Fibroblast of lung (primary cell): ENCODE results near the gene TRAP1. TPM values are rescaled to one million over a fixed set of nuclear protein-coding genes. Genes with fewer than 3 reads are reported as not detected.

Source experiments
- DNase-seq, 2 donors: peaks; one replicate each; pipeline versions ENCODE4 v3.0.0 to v3.0.0-alpha.2; 2010; ENCODE audit warnings: low read depth in 2 of 2
- H2AFZ ChIP-seq: 2 replicates; pipeline ENCODE4 v1.5.1; 2012; ENCODE audit warnings: low read length, control low read depth, inconsistent platforms
- H3K27ac ChIP-seq: 2 replicates; pipeline ENCODE4 v1.5.1; 2011; ENCODE audit warnings: low read length, control low read depth; ENCODE audit not compliant: insufficient read depth
- H3K27me3 ChIP-seq: 2 replicates; pipeline ENCODE4 v1.5.1; 2011; ENCODE audit warnings: mild to moderate bottlenecking, low read length; ENCODE audit not compliant: control insufficient read depth, insufficient read depth
- H3K36me3 ChIP-seq: 2 replicates; pipeline ENCODE4 v1.5.1; 2011; ENCODE audit warnings: low read length; ENCODE audit not compliant: control insufficient read depth, insufficient read depth
- H3K4me1 ChIP-seq: 2 replicates; pipeline ENCODE4 v1.5.1; 2011; ENCODE audit warnings: low read length; ENCODE audit not compliant: control insufficient read depth, insufficient read depth; ENCODE audit errors: extremely low read depth
- H3K4me2 ChIP-seq: 2 replicates; pipeline ENCODE4 v1.5.1; 2011; ENCODE audit warnings: low read length, control low read depth; ENCODE audit not compliant: insufficient read depth; ENCODE audit errors: extremely low read depth
- H3K4me3 ChIP-seq, 4 experiments: fragments of 200-600 bp in 1 of 4; sonication (generic) in 1 of 4; replicated peaks in 1 of 4; 2 replicates each; pipeline ENCODE4 v1.5.1; 2011 to 2016; ENCODE audit warnings: low read length in 4 of 4, low read depth in 3 of 4, mild to moderate bottlenecking in 3 of 4, control low read depth in 2 of 4, inconsistent platforms in 1 of 4, mixed read lengths in 1 of 4; ENCODE audit not compliant: insufficient read depth in 1 of 4; ENCODE audit errors: control extremely low read depth in 1 of 4
- H3K79me2 ChIP-seq: 2 replicates; pipeline ENCODE4 v1.5.1; 2012; ENCODE audit warnings: mild to moderate bottlenecking, low read length, inconsistent platforms; ENCODE audit not compliant: control insufficient read depth, insufficient read depth
- H3K9ac ChIP-seq: 2 replicates; pipeline ENCODE4 v1.5.1; 2011; ENCODE audit warnings: mild to moderate bottlenecking, low read length, control low read depth; ENCODE audit not compliant: insufficient read depth
- H3K9me3 ChIP-seq: 2 replicates; pipeline ENCODE4 v1.5.1; 2012; ENCODE audit warnings: low read depth, low read length; ENCODE audit not compliant: control insufficient read depth, insufficient read depth
- H4K20me1 ChIP-seq: 2 replicates; pipeline ENCODE4 v1.5.1; 2011; ENCODE audit warnings: low read length; ENCODE audit not compliant: control insufficient read depth, insufficient read depth; ENCODE audit errors: extremely low read depth
- EZH2 ChIP-seq: IDR thresholded peaks from 2 replicates; pipeline ENCODE4 v1.5.1; 2012; ENCODE audit warnings: low read length, control low read depth, mild to moderate bottlenecking; ENCODE audit errors: missing control alignments
- polyA plus RNA-seq, 2 donors: library from polyadenylated mRNA; depleted of rRNA in 1 of 2; stranded (reverse) in 1 of 2; unstranded in 1 of 2; fragments of >200 nt; gene quantifications; 2 replicates each; pipeline ENCODE4 v1.2.1, GENCODE V29; 2011 to 2012; ENCODE audit warnings: missing spikeins in 1 of 2
- total RNA-seq: library from RNA; depleted of rRNA; stranded (reverse); fragments of >200 nt; gene quantifications from 2 replicates; pipeline ENCODE4 v1.2.1, GENCODE V29; 2014
- TF ChIP-seq, protein P1 (sequence below), 2 donors: IDR thresholded peaks in 1 of 2; conservative IDR thresholded peaks in 1 of 2; 1 replicate in 1 of 2; 2 replicates in 1 of 2; pipeline ENCODE4 v1.5.1; 2011 to 2012; ENCODE audit warnings: low read length in 2 of 2, control low read depth in 1 of 2, inconsistent platforms in 1 of 2, low read depth in 1 of 2, mild to moderate bottlenecking in 1 of 2

TRAP1 gene
- total and polyA plus RNA-seq, 2 donors (not counting 1 experiment from before 2014, with no cell fraction given) = 52.1 to 97.8 TPM

DNA sequence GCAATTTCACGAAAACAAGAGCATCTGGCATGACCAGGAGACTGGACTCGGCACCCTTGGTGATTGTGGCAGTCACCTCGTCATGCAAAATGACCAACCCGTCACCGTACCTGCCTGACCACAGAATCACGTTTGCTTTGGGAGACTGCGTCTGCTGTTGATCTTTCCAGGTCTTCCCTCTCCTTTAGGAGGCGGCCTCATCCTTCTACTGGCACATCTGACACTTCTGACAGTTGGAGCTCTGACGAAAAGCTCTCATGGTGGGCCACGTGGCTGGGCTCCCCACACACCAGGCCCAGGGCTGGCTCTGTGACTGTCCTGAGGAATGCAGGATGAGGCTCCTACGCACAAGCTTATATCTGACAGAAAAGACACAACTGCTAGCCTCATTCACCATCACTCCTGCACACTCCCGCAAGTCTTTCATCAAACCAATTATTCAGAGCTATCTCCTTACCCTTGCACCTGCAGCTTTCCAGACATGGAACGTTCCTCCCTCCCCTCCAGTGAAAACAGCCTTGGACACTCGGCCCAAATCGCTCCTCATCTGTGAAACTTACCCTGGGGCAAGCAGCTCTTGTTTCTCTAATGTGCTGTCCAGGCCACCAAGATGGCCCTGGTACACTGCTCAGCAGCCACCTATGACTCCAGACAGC lies 3.6 kb downstream of the TRAP1 start:
- no peak overlapping the region for H3K27ac ChIP-seq
- peaks cover 9% of the 10 kb centered on the region for H3K4me1 ChIP-seq
- no peaks in the 10 kb centered on the region for H3K9me3 ChIP-seq
- H4K20me1 ChIP-seq = no peaks in the 10 kb centered on the region
- no peak overlapping the region for H2AFZ ChIP-seq
- no peaks in the 10 kb centered on the region for H3K27me3 ChIP-seq
- DNase-seq = no peak
- no peak overlapping the region for H3K4me2 ChIP-seq
- H3K36me3 ChIP-seq = peaks cover 8% of the 10 kb centered on the region
- peaks cover 33% of the 10 kb centered on the region for H3K79me2 ChIP-seq
- no peak for TF ChIP-seq EZH2
- TF ChIP-seq, protein P1, sequence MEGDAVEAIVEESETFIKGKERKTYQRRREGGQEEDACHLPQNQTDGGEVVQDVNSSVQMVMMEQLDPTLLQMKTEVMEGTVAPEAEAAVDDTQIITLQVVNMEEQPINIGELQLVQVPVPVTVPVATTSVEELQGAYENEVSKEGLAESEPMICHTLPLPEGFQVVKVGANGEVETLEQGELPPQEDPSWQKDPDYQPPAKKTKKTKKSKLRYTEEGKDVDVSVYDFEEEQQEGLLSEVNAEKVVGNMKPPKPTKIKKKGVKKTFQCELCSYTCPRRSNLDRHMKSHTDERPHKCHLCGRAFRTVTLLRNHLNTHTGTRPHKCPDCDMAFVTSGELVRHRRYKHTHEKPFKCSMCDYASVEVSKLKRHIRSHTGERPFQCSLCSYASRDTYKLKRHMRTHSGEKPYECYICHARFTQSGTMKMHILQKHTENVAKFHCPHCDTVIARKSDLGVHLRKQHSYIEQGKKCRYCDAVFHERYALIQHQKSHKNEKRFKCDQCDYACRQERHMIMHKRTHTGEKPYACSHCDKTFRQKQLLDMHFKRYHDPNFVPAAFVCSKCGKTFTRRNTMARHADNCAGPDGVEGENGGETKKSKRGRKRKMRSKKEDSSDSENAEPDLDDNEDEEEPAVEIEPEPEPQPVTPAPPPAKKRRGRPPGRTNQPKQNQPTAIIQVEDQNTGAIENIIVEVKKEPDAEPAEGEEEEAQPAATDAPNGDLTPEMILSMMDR (conservative IDR thresholded peaks at IDR 0.05 in 1 of 2, IDR thresholded peaks at IDR 0.05 in 1 of 2; ENCODE audit: low read depth in 1 of 2, low read length in 2 of 2) = no peak
- no peak overlapping the region for H3K4me3 ChIP-seq
- no peak overlapping the region for H3K9ac ChIP-seq

DNA sequence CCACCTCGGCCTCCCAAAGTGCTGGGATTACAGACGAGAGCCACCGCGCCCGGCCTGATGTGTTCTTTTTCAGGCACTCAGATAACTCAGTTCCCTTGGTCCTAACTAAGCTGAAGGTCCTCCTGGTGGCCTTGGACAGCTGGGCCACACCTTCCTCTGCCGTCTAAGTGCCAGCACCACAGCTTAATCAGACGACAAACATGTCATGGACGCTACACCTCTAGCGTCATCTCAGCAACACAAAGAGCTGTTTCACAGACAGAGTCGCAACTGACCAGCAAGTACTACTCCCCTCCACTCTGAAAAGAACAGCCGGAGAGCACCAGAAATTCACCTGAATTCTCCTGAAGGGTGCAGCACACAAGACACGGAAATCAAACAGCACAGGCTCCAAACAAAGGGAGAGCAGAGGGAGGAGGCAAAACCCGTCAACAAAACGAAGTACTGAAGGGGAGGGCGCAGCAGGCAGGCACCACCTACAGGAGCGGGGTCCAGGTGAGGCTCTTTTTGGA lies 4.4 kb downstream of the TRAP1 start:
- H3K4me2 ChIP-seq = no peak overlapping the region
- peaks cover 8% of the 10 kb centered on the region for H3K36me3 ChIP-seq
- H3K27me3 ChIP-seq = no peaks in the 10 kb centered on the region
- peaks cover 33% of the 10 kb centered on the region for H3K79me2 ChIP-seq
- H3K9me3 ChIP-seq = no peaks in the 10 kb centered on the region
- TF ChIP-seq, protein P1 (conservative IDR thresholded peaks at IDR 0.05 in 1 of 2, IDR thresholded peaks at IDR 0.05 in 1 of 2; ENCODE audit: low read depth in 1 of 2, low read length in 2 of 2) = no peak
- no peak for TF ChIP-seq EZH2
- no peak for DNase-seq
- H2AFZ ChIP-seq = no peak overlapping the region
- no peak overlapping the region for H3K27ac ChIP-seq
- H3K4me1 ChIP-seq = peaks cover 8% of the 10 kb centered on the region
- H4K20me1 ChIP-seq = no peaks in the 10 kb centered on the region
- no peak overlapping the region for H3K9ac ChIP-seq
- H3K4me3 ChIP-seq = no peak overlapping the region

DNA sequence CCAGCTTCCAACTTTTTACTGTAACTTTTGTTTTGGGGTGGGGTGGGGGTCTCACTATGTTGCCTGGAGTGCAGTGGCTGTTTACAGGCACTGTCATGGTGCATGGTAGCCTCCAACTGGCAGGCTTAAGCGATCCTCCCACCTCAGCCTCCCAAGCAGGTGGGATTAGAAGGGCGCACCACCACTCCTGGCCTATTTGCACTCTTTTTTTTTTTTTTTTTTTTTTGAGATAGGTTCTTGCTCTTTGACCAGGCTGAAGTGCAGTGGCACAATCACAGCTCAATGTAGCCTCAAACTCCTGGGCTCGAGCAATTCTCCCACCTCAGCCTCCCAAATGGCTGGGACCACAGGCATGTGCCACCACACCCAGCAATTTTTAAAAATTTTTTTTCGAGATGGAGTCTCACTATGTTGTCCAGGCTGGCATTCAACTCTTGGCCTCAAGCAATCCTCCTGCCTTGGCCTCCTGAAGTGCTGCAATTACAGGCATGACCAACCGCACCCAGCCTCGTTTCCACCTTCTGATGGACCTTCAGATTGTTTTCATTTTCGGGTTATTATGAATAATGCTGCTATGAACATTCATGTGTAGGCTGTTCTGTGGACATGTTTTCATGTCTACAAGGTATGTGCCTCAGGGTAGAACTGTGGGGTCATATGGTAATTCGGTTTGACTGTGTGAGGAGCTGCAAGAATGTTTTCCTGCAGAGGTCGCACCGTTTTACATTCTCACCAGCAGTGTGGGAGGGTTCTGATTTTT lies 10.9 kb downstream of the TRAP1 start:
- Histone ChIP-seq H3K79me2 (peaks cover 3% of the 10 kb centered on the region), H3K27ac (no peak overlapping the region), H2AFZ (no peak overlapping the region), H3K36me3 (no peaks in the 10 kb centered on the region), H3K9ac (no peak overlapping the region), H3K4me2 (no peak overlapping the region), H3K4me3 (no peak overlapping the region), H3K4me1 (no peaks in the 10 kb centered on the region), H4K20me1 (no peaks in the 10 kb centered on the region), H3K9me3 (no peaks in the 10 kb centered on the region), H3K27me3 (no peaks in the 10 kb centered on the region)
- DNase-seq = no peak
- TF ChIP-seq, protein P1 (conservative IDR thresholded peaks at IDR 0.05 in 1 of 2, IDR thresholded peaks at IDR 0.05 in 1 of 2; ENCODE audit: low read depth in 1 of 2, low read length in 2 of 2) = no peak
- no peak for TF ChIP-seq EZH2
